Mammary epithelial cell (primary cell): ENCODE results near the gene ALDH4A1.

Source experiments
- CTCF ChIP-seq, 2 donors: IDR thresholded peaks in 1 of 2; conservative IDR thresholded peaks in 1 of 2; 2 replicates each; pipeline ENCODE4 v1.5.1; 2011 to 2012; ENCODE audit warnings: inconsistent platforms in 2 of 2, low read length in 2 of 2, mild to moderate bottlenecking in 2 of 2, control low read depth in 1 of 2, low read depth in 1 of 2; ENCODE audit not compliant: insufficient read depth in 1 of 2; ENCODE audit errors: extremely low read depth in 1 of 2
- EZH2 ChIP-seq: IDR thresholded peaks from 2 replicates; pipeline ENCODE4 v1.6.1; 2012; ENCODE audit warnings: low read length, inconsistent platforms, borderline replicate concordance

GRCh38 chr1:18855573-18855972, 46.8 kb downstream of the ALDH4A1 start:
- TF ChIP-seq CTCF (conservative IDR thresholded peaks at IDR 0.05 in 1 of 2, IDR thresholded peaks at IDR 0.05 in 1 of 2; ENCODE audit: extremely low read depth in 1 of 2, insufficient read depth in 1 of 2, low read depth in 1 of 2, low read length in 2 of 2): no peak
- TF ChIP-seq EZH2: no peak
